SK-N-SH treated with all-trans-retinoic acid at 6 μM for 48 hours (cell line): ENCODE measurements around the gene ITPR2.

Experiments
- OSR1 ChIP-seq: fragments of 250-450 bp; sonication (Bioruptor Pico); IDR thresholded peaks from 2 replicates; pipeline ENCODE4 v1.8.0; 2022; ENCODE audit warnings: moderate library complexity, mild to moderate bottlenecking, inconsistent platforms
- PPARA ChIP-seq: fragments of 250-450 bp; sonication (Bioruptor Pico); IDR thresholded peaks from 2 replicates; pipeline ENCODE4 v1.5.0; 2020; ENCODE audit warnings: mild to moderate bottlenecking, borderline replicate concordance
- SNAI2 ChIP-seq: fragments of 250-450 bp; sonication (Bioruptor Pico); IDR thresholded peaks from 2 replicates; pipeline ENCODE4 v1.5.0; 2020; ENCODE audit warnings: mild to moderate bottlenecking, moderate library complexity
- ZNF70 ChIP-seq: fragments of 450-650 bp; formaldehyde crosslinking; IDR thresholded peaks from 2 replicates; pipeline ENCODE4 v1.5.0; 2020; ENCODE audit warnings: mild to moderate bottlenecking, moderate library complexity

- TF ChIP-seq OSR1 (no peak), ZNF70 (CRISPR knock-in tag) (0 out of 2 replicates have a peak, but pooled peaks have one; percentile 7), SNAI2 (CRISPR knock-in tag) (peak; percentile 58; the same call in 1 of the 2 replicates), PPARA (CRISPR knock-in tag) (no peak)
These were observed 309.3 kb downstream of the ITPR2 start for GRCh38 chr12:26523708-26524150.
